Inflammatory macrophage treated with lipopolysaccharide for 4 hours (primary cell): Measurements from ENCODE around the gene SETD1A.
A peak's percentile ranks its signal among the peaks of the same experiment; 100 is the strongest.

ENCODE experiments used
- DNase-seq: peaks from one replicate; pipeline ENCODE4 v3.0.0-alpha.2; 2020

The SETD1A gene

DNA sequence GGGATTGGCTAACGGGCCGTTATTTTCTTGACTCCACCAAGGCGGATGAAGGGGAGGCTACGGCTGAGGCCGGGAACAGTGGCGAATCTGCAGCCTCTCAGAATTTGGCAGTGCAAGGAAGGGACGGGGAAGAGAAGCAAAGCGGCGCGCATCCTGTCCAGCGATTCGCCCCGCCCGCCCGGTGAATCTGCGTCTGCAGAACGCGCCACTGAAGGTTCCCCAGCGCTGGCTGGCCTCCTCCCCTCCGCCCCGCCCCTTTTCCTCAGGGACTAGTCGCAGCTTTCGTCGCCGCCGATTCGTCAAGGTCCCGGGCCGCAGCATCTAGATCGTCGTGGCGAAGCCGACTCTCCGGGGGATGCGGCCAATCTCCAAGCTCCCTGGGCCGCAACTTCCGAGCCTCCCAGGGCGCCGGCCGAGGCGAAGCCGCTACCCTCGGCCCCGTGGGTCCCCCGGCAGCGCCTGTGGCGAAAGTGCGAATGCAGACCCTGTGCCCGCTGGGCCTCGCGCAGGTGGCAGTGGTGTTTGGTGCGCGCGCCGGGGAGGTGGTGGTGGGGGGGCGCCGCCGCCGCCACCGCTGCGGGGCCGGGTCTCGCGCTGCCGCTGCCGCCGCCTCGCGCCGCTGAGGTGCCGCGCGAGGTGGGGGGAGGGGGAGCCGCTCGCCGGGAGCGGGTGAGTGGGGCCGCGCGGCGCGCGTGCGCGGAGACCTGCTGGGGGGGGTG lies at the start of gene SETD1A:
Gene SETD1A (plus strand): TSS at position 299 of the 719 bp plus-strand sequence. CDS start 978 bp downstream, outside the sequence.
- peak; percentile 96 for DNase-seq

- DNase-seq: no peak
Observed at GRCh38 chr16:30910427-30911029, 47.0 kb upstream of the SETD1A start.

GRCh38 chr16:30912794-30913412 lies 44.7 kb upstream of the SETD1A start:
- DNase-seq: no peak

DNA sequence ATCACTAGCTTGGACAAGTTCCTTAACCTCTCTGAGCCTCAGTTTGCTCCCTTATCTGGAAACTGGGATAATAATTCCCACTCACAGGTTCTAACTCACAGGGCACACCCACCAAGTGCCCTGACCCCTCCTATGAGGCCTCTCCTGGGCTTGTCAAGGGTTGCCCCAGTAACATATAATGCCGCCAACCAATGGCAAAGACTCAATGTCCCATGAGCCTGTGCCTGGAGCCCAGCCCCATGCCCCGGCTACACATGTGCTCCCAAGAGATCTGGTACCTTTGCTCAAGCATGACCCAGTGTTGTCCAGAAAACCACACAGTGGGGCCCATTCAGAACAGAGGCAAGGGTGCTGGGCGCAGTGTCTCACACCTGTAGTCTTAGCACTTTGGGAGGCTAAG lies 42.7 kb upstream of the SETD1A start:
- no peak for DNase-seq

DNA sequence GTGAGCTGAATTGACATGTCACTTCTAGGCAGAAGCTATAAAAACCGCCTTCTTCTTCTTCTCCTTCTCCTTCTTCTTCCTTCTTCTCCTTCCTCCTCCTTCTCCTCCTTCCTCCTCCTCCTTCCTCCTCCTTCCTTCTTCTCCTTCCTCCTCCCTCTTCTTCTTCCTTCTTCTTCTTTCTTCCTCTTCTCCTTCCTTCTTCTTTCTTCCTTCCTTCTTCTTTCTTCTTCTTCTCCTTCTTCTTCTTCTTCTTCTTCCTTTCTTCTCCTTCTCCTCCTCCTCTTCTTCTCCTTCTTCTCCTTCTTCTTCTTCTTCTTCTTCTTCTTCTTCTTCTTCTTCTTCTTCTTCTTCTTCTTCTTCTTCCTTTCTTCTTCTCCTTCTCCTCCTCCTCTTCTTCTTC lies 38.9 kb upstream of the SETD1A start:
- no peak for DNase-seq

- DNase-seq: no peak
Observed at GRCh38 chr16:30920891-30921290, 36.7 kb upstream of the SETD1A start.

GRCh38 chr16:30921459-30921747 lies 36.2 kb upstream of the SETD1A start:
- DNase-seq: no peak

- peak; percentile 80 for DNase-seq
Observed at GRCh38 chr16:30921748-30922419, 35.7 kb upstream of the SETD1A start.

DNA sequence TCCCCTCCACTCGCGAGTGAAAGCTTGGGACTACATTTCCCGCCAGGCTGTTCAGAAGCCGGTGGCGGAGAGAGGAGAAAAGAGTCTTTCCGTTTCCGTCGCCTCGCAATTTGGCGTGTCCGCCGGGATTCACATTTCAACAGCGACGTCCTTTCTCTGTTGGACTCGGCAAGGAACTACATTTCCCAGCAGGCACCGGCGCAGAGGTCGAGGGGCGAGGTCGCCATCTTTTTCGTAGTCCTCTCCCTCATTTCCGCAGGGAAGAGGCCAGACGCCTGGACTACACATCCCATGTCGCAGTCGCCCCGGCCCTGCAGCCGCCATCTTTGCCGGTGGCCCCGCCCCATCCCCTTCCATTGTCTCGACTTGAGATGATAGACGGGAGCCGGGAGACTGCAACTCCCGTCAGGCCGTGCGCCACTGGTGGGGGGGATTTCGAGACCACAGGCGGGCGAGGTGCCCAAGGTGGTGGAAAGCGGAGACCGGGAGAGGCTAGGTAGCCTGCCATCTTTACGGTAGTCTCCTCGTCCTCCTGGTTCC lies 35.1 kb upstream of the SETD1A start:
- DNase-seq: peak; percentile 100

GRCh38 chr16:30922960-30923535 lies 34.5 kb upstream of the SETD1A start:
- peak; percentile 100 for DNase-seq

GRCh38 chr16:30923554-30924075 lies 33.9 kb upstream of the SETD1A start, which contains the start of gene FBXL19:
FBXL19 (plus strand) TSS chr16:30923572; CDS start chr16:30925755, 2,183 bp downstream.
- DNase-seq: no peak

- peak; percentile 31 for DNase-seq
Observed at GRCh38 chr16:30924076-30924912, 33.3 kb upstream of the SETD1A start.

DNA sequence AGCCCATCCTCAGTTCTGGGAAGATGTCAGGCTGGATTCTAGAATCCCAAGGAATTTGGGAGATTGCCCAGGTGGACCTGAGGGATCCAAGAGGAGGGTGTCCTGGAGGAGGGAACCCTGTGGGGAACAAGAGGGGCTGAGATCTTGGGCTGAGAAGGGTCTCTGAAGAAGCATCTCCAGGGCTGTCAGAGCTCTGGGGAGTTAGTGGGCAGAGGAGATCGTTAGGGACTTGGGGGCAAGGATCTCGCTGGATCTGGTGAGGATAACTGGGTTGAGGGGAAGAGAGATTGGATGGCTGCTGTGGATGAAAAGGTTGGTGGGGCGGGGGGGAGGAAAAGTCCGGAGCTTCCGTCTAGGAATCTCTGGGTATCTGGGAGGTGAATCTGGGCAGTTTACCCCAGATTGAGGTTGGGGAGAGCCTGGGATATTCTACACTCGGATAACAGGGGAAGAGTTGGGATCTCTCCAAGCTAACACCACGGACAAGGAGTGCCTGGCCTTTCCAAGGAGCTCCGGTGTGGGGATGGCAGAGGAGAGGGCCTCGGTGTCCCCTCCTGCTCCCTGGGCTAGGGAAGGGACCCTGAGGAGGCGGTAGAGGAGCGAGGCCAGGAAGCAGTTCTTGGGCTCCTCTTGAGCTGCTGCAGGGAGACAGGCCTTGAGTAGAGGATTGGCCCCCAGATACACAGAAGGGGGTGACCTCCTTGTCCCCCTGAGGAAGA lies 32.5 kb upstream of the SETD1A start:
- no peak for DNase-seq

DNA sequence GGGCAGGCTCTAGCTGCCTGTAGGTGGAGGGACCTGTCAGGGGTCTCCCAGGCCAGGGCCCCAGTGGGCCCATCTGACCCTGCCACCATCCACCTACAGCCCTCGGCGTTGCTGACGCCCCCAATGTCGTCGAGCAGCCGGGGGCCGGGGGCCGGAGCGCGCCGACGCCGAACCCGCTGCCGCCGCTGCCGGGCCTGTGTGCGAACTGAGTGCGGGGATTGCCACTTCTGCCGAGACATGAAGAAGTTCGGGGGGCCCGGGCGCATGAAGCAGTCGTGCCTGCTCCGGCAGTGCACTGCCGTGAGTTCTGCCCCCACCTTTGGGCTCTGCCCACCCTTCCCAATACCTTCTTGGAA lies 31.9 kb upstream of the SETD1A start:
- DNase-seq: no peak

DNA sequence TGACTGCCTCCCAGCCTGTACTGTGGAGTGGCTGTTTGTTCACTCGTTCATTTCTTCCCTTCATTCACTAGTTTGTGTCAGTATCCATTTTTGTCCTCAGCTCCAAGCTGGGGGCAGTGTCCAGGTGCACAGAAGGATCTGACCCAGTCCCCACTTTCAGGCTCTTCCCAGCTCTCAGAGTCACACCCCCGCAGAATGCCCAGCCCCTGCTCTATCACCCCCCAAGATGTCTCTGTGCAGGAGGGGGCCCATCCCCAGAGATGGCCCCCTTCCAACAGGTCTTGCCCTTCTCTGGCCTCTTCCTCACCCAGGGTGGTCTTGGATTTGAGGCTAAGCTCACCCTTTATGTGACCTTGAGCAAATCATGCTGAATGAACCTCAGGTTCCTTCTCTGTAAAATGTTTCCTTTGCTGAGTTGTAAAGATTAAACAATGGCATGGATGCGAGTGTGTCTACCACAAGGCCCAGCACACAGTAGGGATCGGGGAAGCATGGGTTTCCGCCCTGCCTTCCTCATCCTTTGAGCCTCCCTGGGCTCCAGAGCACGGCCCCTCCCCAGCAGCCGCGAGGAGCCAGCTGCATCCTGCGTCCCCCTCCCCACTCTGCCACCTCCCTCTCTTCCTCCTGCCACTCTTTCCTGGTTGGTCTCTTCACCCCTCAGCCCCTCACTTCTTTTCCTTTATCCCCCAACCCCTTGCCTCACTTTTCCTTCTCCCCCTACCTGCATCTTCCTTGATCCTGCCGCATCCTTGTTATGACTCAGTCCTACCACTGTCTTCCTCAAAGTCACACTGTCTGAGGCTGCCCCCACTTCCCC lies 31.4 kb upstream of the SETD1A start:
- DNase-seq: no peak

- no peak for DNase-seq
Observed at GRCh38 chr16:30926937-30927788, 30.4 kb upstream of the SETD1A start.

GRCh38 chr16:30927789-30928378 lies 29.7 kb upstream of the SETD1A start:
- DNase-seq: peak; percentile 29

DNA sequence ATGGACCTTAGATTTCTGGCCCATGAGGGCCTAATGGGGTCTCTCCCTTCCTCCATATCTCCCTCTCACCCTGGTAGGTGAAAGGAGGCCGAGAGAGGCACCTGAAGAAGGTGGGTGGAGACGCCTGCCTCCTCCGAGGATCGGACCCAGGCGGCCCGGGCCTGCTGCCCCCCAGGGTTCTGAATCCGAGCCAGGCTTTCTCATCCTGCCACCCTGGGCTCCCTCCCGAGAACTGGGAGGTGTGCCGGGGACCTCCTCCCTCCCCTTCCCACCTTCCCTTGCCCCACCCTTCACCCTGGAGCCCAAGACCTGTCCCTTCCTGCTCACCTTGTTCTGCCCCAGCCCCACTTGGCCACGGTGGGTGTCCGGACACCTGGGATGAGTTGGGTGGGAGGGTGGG lies 29.2 kb upstream of the SETD1A start:
- no peak for DNase-seq

GRCh38 chr16:30929167-30929566 lies 28.4 kb upstream of the SETD1A start:
- DNase-seq: no peak
